Caco-2 (cell line): ENCODE data around the gene SBF2. TPM values are rescaled to one million over a fixed set of nuclear protein-coding genes. Genes with fewer than 3 reads are reported as not detected.

Experiments
- BruUV-seq: library from RNA; stranded (reverse); fragments of 400-500 nt; replicated peaks from 2 replicates; lab custom pipeline; 2021; lab: Mats Ljungman, UMichigan
- CTCF ChIA-PET: fragments of 300-600 bp; sonication (Branson Sonifier 250); formaldehyde crosslinking; loops from one replicate; lab custom pipeline; 2022; ENCODE audit warnings: antibody characterized with exemption; lab: Charles Lee
- POLR2A ChIA-PET: fragments of 300-600 bp; sonication (Branson Sonifier 250); formaldehyde crosslinking; loops from one replicate; lab custom pipeline; 2022; ENCODE audit warnings: antibody characterized with exemption; lab: Charles Lee
- DNase-seq, 2 experiments: peaks; one replicate each; pipeline versions ENCODE4 v3.0.0 to v3.0.0-alpha.2; 2020 to 2022
- H3K27me3 ChIP-seq: replicated peaks from 2 replicates; pipeline ENCODE4 v1.6.0; 2011; ENCODE audit warnings: low read length; ENCODE audit not compliant: control insufficient read depth, insufficient read depth
- H3K36me3 ChIP-seq: 2 replicates; pipeline ENCODE4 v1.5.1; 2011; ENCODE audit warnings: low read length; ENCODE audit not compliant: control insufficient read depth, insufficient read depth
- H3K4me1 ChIP-seq: fragments of 250-450 bp; sonication (Bioruptor Pico); 2 replicates; pipeline ENCODE4 v1.5.1; 2020; ENCODE audit warnings: mild to moderate bottlenecking
- H3K4me3 ChIP-seq: 2 replicates; pipeline ENCODE4 v1.5.1; 2011; ENCODE audit warnings: low read depth, mild to moderate bottlenecking, control low read depth, low read length
- H3K9me3 ChIP-seq: fragments of 250-450 bp; sonication (Bioruptor Pico); 2 replicates; pipeline ENCODE4 v1.5.1; 2020; ENCODE audit warnings: mild to moderate bottlenecking, moderate library complexity
- H3K27ac Mint-ChIP-seq: one replicate; pipeline ENCODE4 v1.8.0; 2022; ENCODE audit warnings: mixed read lengths; ENCODE audit not compliant: unreplicated experiment
- H3K27me3 Mint-ChIP-seq: one replicate; pipeline ENCODE4 v1.8.0; 2022; ENCODE audit warnings: mixed read lengths; ENCODE audit not compliant: insufficient read depth, unreplicated experiment
- H3K36me3 Mint-ChIP-seq: one replicate; pipeline ENCODE4 v1.8.0; 2022; ENCODE audit warnings: mild to moderate bottlenecking, mixed read lengths; ENCODE audit not compliant: insufficient read depth, unreplicated experiment
- H3K4me1 Mint-ChIP-seq: one replicate; pipeline ENCODE4 v1.8.0; 2022; ENCODE audit warnings: low read depth, mixed read lengths; ENCODE audit not compliant: unreplicated experiment
- H3K4me3 Mint-ChIP-seq: one replicate; pipeline ENCODE4 v1.8.0; 2022; ENCODE audit warnings: mild to moderate bottlenecking, moderate library complexity, mixed read lengths; ENCODE audit not compliant: unreplicated experiment
- H3K9me3 Mint-ChIP-seq: one replicate; pipeline ENCODE4 v1.8.0; 2022; ENCODE audit warnings: mixed read lengths; ENCODE audit not compliant: unreplicated experiment
- CTCF ChIP-seq, 2 experiments: fragments of 200-600 bp in 1 of 2; IDR thresholded peaks; 1 replicate in 1 of 2; 2 replicates in 1 of 2; pipeline versions ENCODE4 v1.5.1 to v1.8.0; 2011 to 2022; ENCODE audit warnings: antibody characterized with exemption in 1 of 2, control low read depth in 1 of 2, inconsistent platforms in 1 of 2, low read depth in 1 of 2, low read length in 1 of 2, mild to moderate bottlenecking in 1 of 2, moderate library complexity in 1 of 2; ENCODE audit not compliant: insufficient read depth in 1 of 2, severe bottlenecking in 1 of 2, unreplicated experiment in 1 of 2
- intact Hi-C: fragments of 100-400 bp; cut with micrococcal nuclease; formaldehyde crosslinking; loops from one replicate; pipeline ENCODE4 v1.10.0; 2022; ENCODE audit not compliant: unreplicated experiment
- total RNA-seq: library from RNA; stranded (reverse); gene quantifications from 2 replicates; pipeline ENCODE4 v1.2.3, GENCODE V29; 2022

The SBF2 gene
- total RNA-seq, 1 experiment from 2014 or later = 72.2 TPM

- CTCF ChIA-PET = no interaction called here
- Histone ChIP-seq H3K36me3 (no peaks in the 10 kb centered on the region), H3K9me3 (no peaks in the 10 kb centered on the region), H3K4me3 (no peak overlapping the region), H3K27me3 (no peaks in the 10 kb centered on the region), H3K4me1 (peaks cover 19% of the 10 kb centered on the region)
- Mint-ChIP-seq H3K4me3 (no peak overlapping the region), H3K27me3 (no peaks in the 10 kb centered on the region), H3K4me1 (peaks cover 46% of the 10 kb centered on the region), H3K36me3 (peaks cover 17% of the 10 kb centered on the region), H3K9me3 (no peaks in the 10 kb centered on the region), H3K27ac (no peak overlapping the region)
- no TSS peak for BruUV-seq
- no peak for TF ChIP-seq CTCF (IDR thresholded peaks at IDR 0.05; ENCODE audit: insufficient read depth in 1 of 2, low read depth in 1 of 2, low read length in 1 of 2, severe bottlenecking in 1 of 2, unreplicated experiment in 1 of 2)
- no peak for DNase-seq
- intact Hi-C loops = no loop called here
- POLR2A ChIA-PET = interaction anchor here (2.0 kb wide), 1 partner anchor 10 kb away, joined by 22 read pairs; the partner anchor contains the start of gene ADM
Observed at GRCh38 chr11:10315083-10315482, 21.1 kb upstream of the SBF2 start.

DNA sequence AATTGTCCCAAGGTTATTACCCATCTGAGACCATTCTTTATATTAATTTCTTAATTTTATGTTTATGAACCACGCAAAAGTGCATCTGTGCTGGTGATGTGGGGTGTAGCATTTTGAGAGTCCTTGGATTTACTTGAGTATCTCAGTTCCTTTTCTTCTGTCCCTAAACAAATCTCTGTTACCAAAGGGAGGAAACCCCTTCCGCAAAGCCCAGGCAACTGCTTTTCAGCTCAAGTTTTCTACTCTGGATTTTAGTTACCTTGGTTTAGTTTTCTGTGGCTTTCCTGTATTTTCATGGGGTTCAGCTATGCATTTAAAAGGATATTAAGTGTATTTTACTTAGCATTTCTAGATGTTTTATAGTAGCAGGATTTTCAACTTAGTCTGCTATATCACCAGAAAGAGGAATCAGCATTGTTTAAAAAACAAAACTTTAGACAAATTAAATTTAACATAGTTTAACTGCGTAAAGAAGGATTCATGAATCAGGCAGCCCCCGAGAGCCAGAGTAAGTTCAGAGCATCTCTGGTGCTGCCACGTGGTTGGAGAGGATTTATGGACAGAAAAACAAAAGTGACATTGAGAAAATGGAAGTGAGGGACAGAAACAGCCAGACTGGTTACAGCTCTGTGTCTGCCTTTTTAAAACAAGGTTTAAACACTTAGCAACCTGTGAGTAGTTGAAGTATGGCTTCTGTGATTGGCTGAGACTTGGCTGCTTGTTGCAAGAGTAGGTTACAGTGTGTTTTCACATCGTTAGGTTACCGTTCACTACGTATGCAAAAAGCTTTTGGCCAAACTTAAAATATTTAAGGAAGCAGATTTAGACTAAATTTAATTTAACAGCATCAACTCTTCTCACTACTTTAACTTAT, 20.4 kb upstream of the SBF2 start:
- no peak overlapping the region for H3K4me3 Mint-ChIP-seq
- no peaks in the 10 kb centered on the region for H3K9me3 ChIP-seq
- no peak overlapping the region for H3K4me3 ChIP-seq
- H3K27me3 Mint-ChIP-seq = no peaks in the 10 kb centered on the region
- no peaks in the 10 kb centered on the region for H3K27me3 ChIP-seq
- H3K9me3 Mint-ChIP-seq = no peaks in the 10 kb centered on the region
- H3K4me1 ChIP-seq = peaks cover 25% of the 10 kb centered on the region
- ChIA-PET CTCF (interaction anchor here (1.3 kb wide), 1 partner anchor 9 kb away, joined by 4 read pairs; no protein-coding TSS in a partner anchor), POLR2A (interaction anchor here (2.0 kb wide), 1 partner anchor 10 kb away, joined by 22 read pairs; the partner anchor contains the start of gene ADM)
- peaks cover 53% of the 10 kb centered on the region for H3K4me1 Mint-ChIP-seq
- DNase-seq = no peak
- no peak overlapping the region for H3K27ac Mint-ChIP-seq
- no peak for TF ChIP-seq CTCF (IDR thresholded peaks at IDR 0.05; ENCODE audit: insufficient read depth in 1 of 2, low read depth in 1 of 2, low read length in 1 of 2, severe bottlenecking in 1 of 2, unreplicated experiment in 1 of 2)
- no peaks in the 10 kb centered on the region for H3K36me3 ChIP-seq
- intact Hi-C loops = no loop called here
- BruUV-seq = no TSS peak
- H3K36me3 Mint-ChIP-seq = peaks cover 23% of the 10 kb centered on the region

GRCh38 chr11:10311802-10312201, 17.8 kb upstream of the SBF2 start:
- TF ChIP-seq CTCF (IDR thresholded peaks at IDR 0.05; ENCODE audit: insufficient read depth in 1 of 2, low read depth in 1 of 2, low read length in 1 of 2, severe bottlenecking in 1 of 2, unreplicated experiment in 1 of 2) = no peak
- BruUV-seq = no TSS peak
- Mint-ChIP-seq H3K9me3 (no peaks in the 10 kb centered on the region), H3K36me3 (peaks cover 49% of the 10 kb centered on the region), H3K27me3 (peaks cover 3% of the 10 kb centered on the region), H3K4me1 (peaks cover 52% of the 10 kb centered on the region), H3K27ac (no peak overlapping the region), H3K4me3 (no peak overlapping the region)
- DNase-seq = no peak
- Histone ChIP-seq H3K27me3 (no peaks in the 10 kb centered on the region), H3K9me3 (no peaks in the 10 kb centered on the region), H3K4me1 (peaks cover 28% of the 10 kb centered on the region), H3K36me3 (no peaks in the 10 kb centered on the region), H3K4me3 (no peak overlapping the region)
- CTCF ChIA-PET = no interaction called here
- POLR2A ChIA-PET = no interaction called here
- intact Hi-C loops = no loop called here
